GM23338 (cell line): Measurements from ENCODE around the gene MED13L. TPM values are rescaled to one million over a fixed set of nuclear protein-coding genes. Genes with fewer than 3 reads are reported as not detected.

Experiments
- ATAC-seq: fragments of 200-7000 bp; cut with Tn5 transposase; 3 replicates; pipeline ENCODE4 v1.9.1; 2020
- DNase-seq: peaks from one replicate; pipeline ENCODE4 v3.0.0-alpha.2; 2015; ENCODE audit warnings: low spot score
- H2AFZ ChIP-seq: fragments of 200-600 bp; sonication (generic); 2 replicates; pipeline ENCODE4 v1.8.0; 2016; ENCODE audit warnings: antibody characterized with exemption, mild to moderate bottlenecking, moderate library complexity
- H3F3A ChIP-seq: fragments of 200-600 bp; sonication (generic); replicated peaks from 2 replicates; pipeline ENCODE4 v1.8.0; 2017; ENCODE audit warnings: antibody characterized with exemption, mixed run types, low read depth
- H3K27ac ChIP-seq: fragments of 200-600 bp; sonication (generic); 2 replicates; pipeline ENCODE4 v1.6.1; 2016; ENCODE audit warnings: low read depth
- H3K27me3 ChIP-seq: fragments of 200-600 bp; sonication (generic); 2 replicates; pipeline ENCODE4 v1.8.0; 2016; ENCODE audit warnings: mild to moderate bottlenecking, mixed run types, moderate library complexity; ENCODE audit not compliant: insufficient read depth
- H3K36me3 ChIP-seq: fragments of 200-600 bp; sonication (generic); 2 replicates; pipeline ENCODE4 v1.8.0; 2016; ENCODE audit warnings: mild to moderate bottlenecking; ENCODE audit not compliant: insufficient read depth
- H3K4me1 ChIP-seq: fragments of 200-600 bp; sonication (generic); 2 replicates; pipeline ENCODE4 v1.8.0; 2016; ENCODE audit warnings: mild to moderate bottlenecking, moderate library complexity; ENCODE audit not compliant: insufficient read depth
- H3K4me2 ChIP-seq: fragments of 200-600 bp; sonication (generic); 2 replicates; pipeline ENCODE4 v1.7.1; 2017; ENCODE audit warnings: mixed run types
- H3K4me3 ChIP-seq: fragments of 200-600 bp; sonication (generic); 2 replicates; pipeline ENCODE4 v1.6.1; 2016; ENCODE audit warnings: mixed run types
- H3K79me2 ChIP-seq: fragments of 200-600 bp; sonication (generic); replicated peaks from 2 replicates; pipeline ENCODE4 v1.8.0; 2017; ENCODE audit warnings: mild to moderate bottlenecking; ENCODE audit not compliant: insufficient read depth
- H3K9me2 ChIP-seq: fragments of 200-600 bp; sonication (generic); 2 replicates; pipeline ENCODE4 v1.8.0; 2017; ENCODE audit not compliant: insufficient read depth
- H4K20me1 ChIP-seq: fragments of 200-600 bp; sonication (generic); replicated peaks from 2 replicates; pipeline ENCODE4 v1.8.0; 2017; ENCODE audit warnings: mild to moderate bottlenecking; ENCODE audit not compliant: insufficient read depth
- H3K27ac Mint-ChIP-seq: 2 replicates; pipeline ENCODE4 v1.8.0; 2020; ENCODE audit warnings: inconsistent platforms, mild to moderate bottlenecking, moderate library complexity, mixed read lengths
- H3K27me3 Mint-ChIP-seq: 3 replicates; pipeline ENCODE4 v1.8.0; 2022; ENCODE audit warnings: low read depth, mild to moderate bottlenecking, moderate library complexity, mixed read lengths, inconsistent platforms; ENCODE audit not compliant: insufficient read depth, poor library complexity
- H3K36me3 Mint-ChIP-seq: 3 replicates; pipeline ENCODE4 v1.8.0; 2021; ENCODE audit warnings: low read depth, mild to moderate bottlenecking, inconsistent platforms, moderate library complexity, mixed read lengths
- H3K4me1 Mint-ChIP-seq: 3 replicates; pipeline ENCODE4 v1.8.0; 2020; ENCODE audit warnings: mild to moderate bottlenecking, inconsistent platforms, mixed read lengths
- H3K4me3 Mint-ChIP-seq: 3 replicates; pipeline ENCODE4 v1.8.0; 2021; ENCODE audit warnings: moderate library complexity, mild to moderate bottlenecking, inconsistent platforms, mixed read lengths
- H3K9me3 Mint-ChIP-seq: 3 replicates; pipeline ENCODE4 v1.8.0; 2020; ENCODE audit warnings: moderate library complexity, mild to moderate bottlenecking, inconsistent platforms, mixed read lengths
- CREB1 ChIP-seq: fragments of 250-450 bp; sonication (Bioruptor Pico); IDR thresholded peaks from 2 replicates; pipeline ENCODE4 v1.5.0; 2020; ENCODE audit warnings: low read depth, mild to moderate bottlenecking, moderate library complexity
- CTCF ChIP-seq, 2 experiments: fragments of 200-600 bp in 1 of 2; sonication (generic) in 1 of 2; conservative IDR thresholded peaks; 2 replicates each; pipeline versions ENCODE4 v1.5.1 to v1.6.1; 2016 to 2017; ENCODE audit warnings: antibody characterized with exemption in 2 of 2, low read depth in 2 of 2, mild to moderate bottlenecking in 2 of 2, moderate library complexity in 1 of 2
- EZH2phosphoT487 ChIP-seq: fragments of 200-600 bp; sonication (generic); IDR thresholded peaks from one replicate; pipeline ENCODE4 v1.8.1; 2018; ENCODE audit warnings: antibody characterized with exemption; ENCODE audit not compliant: unreplicated experiment
- JUNB ChIP-seq: IDR thresholded peaks from one replicate; pipeline ENCODE4 v1.6.1; 2016; ENCODE audit warnings: antibody characterized with exemption; ENCODE audit not compliant: unreplicated experiment
- POLR2AphosphoS5 ChIP-seq: IDR thresholded peaks from 2 replicates; pipeline ENCODE4 v1.6.1; 2016; ENCODE audit warnings: antibody characterized with exemption, low read depth
- REST ChIP-seq: IDR thresholded peaks from one replicate; pipeline ENCODE4 v1.6.1; 2018; ENCODE audit warnings: antibody characterized with exemption; ENCODE audit not compliant: unreplicated experiment
- STAT1 ChIP-seq: IDR thresholded peaks from one replicate; pipeline ENCODE4 v1.6.1; 2016; ENCODE audit warnings: antibody characterized with exemption; ENCODE audit not compliant: unreplicated experiment
- ZNF114 ChIP-seq: fragments of 250-450 bp; sonication (Bioruptor Pico); IDR thresholded peaks from 2 replicates; pipeline ENCODE4 v1.5.0; 2020; ENCODE audit warnings: mild to moderate bottlenecking, moderate library complexity
- polyA plus RNA-seq: library from polyadenylated mRNA; unstranded; fragments of >200 nt; fragmentation: Nextera tagmentation; extraction: Ambion mirVana; gene quantifications from 2 replicates; pipeline ENCODE4 v1.2.1, GENCODE V29; 2016
- total RNA-seq: library from RNA; depleted of rRNA; stranded (reverse); fragments of >200 nt; shearing (Covaris generic); gene quantifications from 2 replicates; pipeline ENCODE4 v1.2.3, GENCODE V29; 2014

The MED13L gene
- total and polyA plus RNA-seq, 2 experiments from 2014 or later: 20.9 to 73.6 TPM

GRCh38 chr12:115946867-115947695 lies 330.4 kb downstream of the MED13L start:
- 0 out of 2 replicates have a peak, but pooled peaks cover under 1% of the 10 kb centered on the region for H3K9me2 ChIP-seq
- H3K4me1 Mint-ChIP-seq: peaks cover 13% of the 10 kb centered on the region

GRCh38 chr12:115946092-115946491 lies 331.4 kb downstream of the MED13L start:
- H3K9me3 Mint-ChIP-seq: no peaks in the 10 kb centered on the region
- H3K4me1 Mint-ChIP-seq: peaks cover 13% of the 10 kb centered on the region
- no peak overlapping the region for H3K27ac Mint-ChIP-seq
- H3K27me3 Mint-ChIP-seq: peaks cover 4% of the 10 kb centered on the region
- H3K36me3 ChIP-seq: no peaks in the 10 kb centered on the region
- H3K36me3 Mint-ChIP-seq: 0 out of 3 replicates have a peak, but pooled peaks cover 3% of the 10 kb centered on the region
- H3K4me3 Mint-ChIP-seq: no peak overlapping the region
- H4K20me1 ChIP-seq: no peaks in the 10 kb centered on the region
- no peak for DNase-seq
- no peak overlapping the region for H3K27ac ChIP-seq
- no peak overlapping the region for H3K4me3 ChIP-seq
- no peaks in the 10 kb centered on the region for H3K4me1 ChIP-seq
- no peaks in the 10 kb centered on the region for H3F3A ChIP-seq
- no peak for ATAC-seq
- H3K27me3 ChIP-seq: no peaks in the 10 kb centered on the region
- H2AFZ ChIP-seq: no peak overlapping the region
- no peak overlapping the region for H3K4me2 ChIP-seq
- H3K79me2 ChIP-seq: no peaks in the 10 kb centered on the region
- no peaks in the 10 kb centered on the region for H3K9me2 ChIP-seq
- no peak for TF ChIP-seq CREB1 (CRISPR knock-in tag)
- no peak for TF ChIP-seq ZNF114 (CRISPR knock-in tag)
- no peak for TF ChIP-seq EZH2phosphoT487
- TF ChIP-seq REST: no peak
- no peak for TF ChIP-seq POLR2AphosphoS5
- no peak for TF ChIP-seq JUNB

More at GRCh38 chr12:115946867-115947695, 330.4 kb downstream of the MED13L start:
- Histone ChIP-seq H4K20me1 (no peaks in the 10 kb centered on the region), H3K27me3 (no peaks in the 10 kb centered on the region), H3F3A (no peaks in the 10 kb centered on the region), H3K36me3 (no peaks in the 10 kb centered on the region), H3K27ac (no peak overlapping the region), H3K79me2 (no peaks in the 10 kb centered on the region), H3K4me1 (peaks cover 3% of the 10 kb centered on the region), H3K4me3 (no peak overlapping the region), H3K4me2 (no peak overlapping the region), H2AFZ (no peak overlapping the region)
- TF ChIP-seq CTCF (conservative IDR thresholded peaks at IDR 0.05; ENCODE audit: low read depth in 2 of 2) (peak; percentile 74 to 76), STAT1 (no peak)
- Mint-ChIP-seq H3K4me3 (no peak overlapping the region), H3K9me3 (no peaks in the 10 kb centered on the region), H3K27ac (no peak overlapping the region), H3K27me3 (peaks cover 7% of the 10 kb centered on the region), H3K36me3 (0 out of 3 replicates have a peak, but pooled peaks cover 3% of the 10 kb centered on the region)
- DNase-seq: peak; percentile 53
- ATAC-seq: no peak
